ENCODE data around the gene MARF1.
A peak's percentile ranks its signal among the peaks of the same experiment; 100 is the strongest.
"Not testable (repeated sequence)": the region's sequence is repeated elsewhere in the genome, so short reads cannot be mapped to it uniquely, and the experiment has no call there.

MARF1 gene

DNA sequence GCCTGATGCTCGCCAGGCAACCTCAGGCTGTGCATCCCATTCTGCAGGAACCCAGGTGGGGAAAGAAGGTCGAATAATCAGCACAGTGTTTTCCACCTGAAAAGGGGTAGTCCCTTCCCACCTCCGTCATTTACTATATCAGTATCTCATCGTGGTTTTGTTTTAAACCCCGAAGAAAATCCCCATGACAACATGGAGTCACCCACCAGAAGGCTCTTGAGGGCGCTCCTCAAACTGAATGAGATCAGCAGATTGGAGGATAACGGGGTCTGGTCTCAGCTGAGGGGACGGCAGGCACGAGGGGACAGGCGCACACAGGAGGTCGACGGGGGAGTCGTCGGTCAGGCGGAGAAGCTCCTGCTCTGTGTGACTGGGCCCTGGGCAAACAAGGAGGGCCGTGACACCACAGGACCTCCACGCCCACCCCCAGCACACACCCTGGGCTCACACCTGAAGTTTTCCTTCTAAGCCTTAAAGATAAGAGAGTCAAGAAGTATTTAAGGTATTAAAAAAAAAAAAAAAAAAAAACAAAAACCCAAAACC lies 44.2 kb downstream of the MARF1 start:
- DNase-seq = no peak

DNA sequence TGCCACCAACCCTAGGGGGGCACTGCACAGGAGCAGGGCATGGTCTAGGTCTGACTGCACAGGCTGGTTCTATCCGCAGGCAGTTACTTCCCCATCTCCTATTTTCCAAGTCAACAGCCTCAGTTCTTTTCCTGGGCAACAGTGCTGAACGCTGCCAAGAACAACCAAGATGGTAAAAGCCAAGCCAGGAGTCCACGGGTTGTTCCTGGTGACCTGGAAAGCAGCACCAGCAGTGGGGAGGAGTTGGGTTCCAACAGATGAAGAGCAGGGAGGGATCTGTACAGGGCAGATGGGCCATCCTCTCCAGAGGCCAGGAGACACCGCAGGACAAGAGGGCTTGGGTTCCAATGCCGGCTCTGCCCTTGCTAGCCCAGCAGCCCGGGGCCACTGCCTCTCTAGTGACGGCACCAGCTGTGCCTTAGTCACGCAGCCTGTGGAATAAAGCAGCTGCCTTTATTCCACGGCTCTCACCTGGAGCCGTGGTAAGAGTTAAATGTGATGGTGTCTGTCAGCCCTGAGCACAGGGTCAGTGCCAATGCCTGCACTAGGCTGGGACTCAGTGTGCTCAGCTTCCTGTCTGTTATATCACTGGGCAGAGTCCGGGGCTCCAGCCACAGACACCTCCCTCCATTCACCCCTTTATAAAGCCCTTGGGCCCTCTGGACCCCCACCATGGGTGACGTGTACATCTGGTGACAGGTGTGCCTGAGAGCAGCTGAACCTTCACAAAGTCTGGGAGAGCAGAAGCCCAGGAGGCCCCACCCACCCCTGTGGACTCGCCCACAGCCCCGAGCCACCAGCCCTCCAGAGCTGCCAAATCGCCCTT lies 44.9 kb downstream of the MARF1 start:
- DNase-seq = no peak

DNA sequence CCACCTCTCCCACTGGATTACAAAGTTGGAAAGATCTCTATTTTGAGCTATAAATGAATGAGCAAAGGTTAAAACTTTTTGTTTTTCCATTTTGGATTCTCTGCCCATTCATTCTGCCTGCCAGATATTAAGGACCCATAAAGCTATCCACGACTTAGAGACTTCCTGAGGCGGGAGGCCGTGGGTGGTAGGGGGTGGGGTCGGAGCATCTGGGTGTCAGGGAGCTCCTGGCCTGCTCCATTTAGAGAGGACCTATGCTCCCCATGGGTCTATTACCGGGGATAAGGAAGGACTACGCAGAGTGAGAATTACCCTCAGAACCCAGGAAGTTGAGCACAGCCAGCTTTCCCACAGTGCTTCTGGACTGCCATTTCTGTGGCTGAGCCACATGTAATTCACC lies 45.8 kb downstream of the MARF1 start:
- DNase-seq = no peak

DNA sequence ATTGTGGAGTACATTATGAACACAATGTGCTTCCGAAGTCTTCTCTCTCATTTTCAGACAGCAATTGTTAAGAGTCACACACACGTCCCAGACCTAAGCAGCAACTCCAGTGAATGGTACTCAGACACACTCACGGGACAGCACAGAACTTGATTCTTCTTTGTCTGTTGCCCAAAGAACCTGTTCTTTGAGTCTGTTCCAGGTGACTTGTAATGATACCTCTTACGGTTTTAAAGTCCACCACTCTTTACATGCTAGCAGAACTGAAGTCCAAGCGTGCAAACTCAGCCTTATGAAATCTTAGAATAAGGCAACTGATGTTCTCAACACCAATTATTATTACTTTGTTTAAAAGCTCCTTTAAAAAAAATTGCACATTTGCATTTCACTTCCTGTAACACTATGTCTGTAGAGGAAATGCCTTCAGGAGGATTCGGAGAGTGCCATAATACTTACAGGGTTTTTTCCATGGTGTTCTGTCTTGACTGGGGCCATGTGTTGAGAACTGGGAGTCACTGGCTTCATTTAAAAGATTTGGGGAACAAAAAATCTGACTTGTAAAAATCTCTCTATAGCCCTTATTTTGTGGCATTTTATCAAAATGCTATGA lies 48.1 kb downstream of the MARF1 start:
- no peak for DNase-seq

DNA sequence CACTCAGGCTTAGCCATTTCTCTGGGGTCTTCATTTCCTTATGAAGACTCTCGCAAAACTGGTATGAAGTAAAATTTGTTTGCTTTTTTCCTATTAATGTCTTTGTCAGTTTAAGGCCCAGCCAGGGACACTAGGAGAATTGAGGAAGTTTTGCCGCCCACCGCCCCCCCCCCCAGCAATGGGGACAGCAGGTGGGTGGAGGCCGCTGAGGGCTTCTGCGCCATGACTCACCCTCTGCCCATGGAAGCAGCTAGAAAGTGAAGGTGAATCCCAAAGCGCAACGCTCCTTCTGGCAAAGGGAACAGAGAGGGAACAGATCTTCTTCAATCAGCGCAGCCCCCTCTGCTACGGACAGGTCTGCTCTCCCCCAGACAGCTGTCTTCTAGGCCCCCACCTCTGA lies 49.7 kb downstream of the MARF1 start:
- DNase-seq = no peak

DNA sequence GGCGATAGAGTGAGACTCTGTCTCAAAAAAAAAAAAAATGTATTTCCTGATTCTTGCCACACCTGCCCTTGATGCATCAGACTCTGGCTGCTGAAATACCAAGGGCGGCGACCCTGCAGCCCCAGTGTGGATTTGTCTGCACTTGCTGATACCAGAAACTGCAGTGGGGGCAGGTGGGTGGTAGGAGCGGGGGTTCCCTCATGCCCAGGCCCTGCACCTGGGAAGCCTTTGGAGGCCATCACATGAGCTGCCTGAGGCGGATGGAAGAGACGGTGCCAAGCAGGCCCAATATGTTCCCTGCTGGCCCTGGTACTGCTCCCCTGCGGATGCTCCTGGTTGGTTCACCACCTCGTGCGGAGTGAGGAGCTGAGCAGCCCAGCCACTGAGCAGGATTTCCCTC lies 50.6 kb downstream of the MARF1 start:
- no peak for DNase-seq

DNA sequence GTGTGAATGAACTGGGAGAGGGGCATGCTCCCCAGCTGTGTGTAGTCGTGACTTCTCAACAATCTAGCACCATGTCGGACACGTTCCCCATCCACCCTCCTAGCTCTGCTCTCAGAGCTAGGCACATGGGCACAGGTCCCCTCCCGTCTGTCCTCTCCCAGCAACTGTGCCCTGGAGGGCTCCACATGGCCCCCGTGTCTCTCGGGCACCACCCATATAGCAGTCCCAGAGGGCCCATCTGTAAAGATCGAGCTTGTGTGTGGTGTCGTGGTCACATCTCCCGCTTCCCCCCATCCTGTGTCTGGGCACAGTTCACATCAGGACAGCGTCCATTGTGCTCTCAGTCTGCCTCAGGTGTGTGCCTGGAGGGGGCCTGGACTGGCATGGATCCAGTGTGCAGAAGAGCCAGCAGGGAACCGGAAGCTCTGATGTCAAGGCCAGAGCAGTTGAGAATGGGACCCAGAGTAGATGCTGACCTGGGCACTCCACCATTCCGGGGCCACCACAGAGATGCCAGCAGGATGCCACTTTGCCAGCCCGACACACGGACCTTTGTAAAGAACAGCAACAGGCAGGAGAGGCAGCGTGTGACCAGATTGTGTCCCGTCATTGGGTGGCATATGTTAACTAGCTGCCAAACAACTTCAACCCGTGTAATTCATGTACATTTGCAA lies 55.7 kb downstream of the MARF1 start:
- DNase-seq = no peak

DNA sequence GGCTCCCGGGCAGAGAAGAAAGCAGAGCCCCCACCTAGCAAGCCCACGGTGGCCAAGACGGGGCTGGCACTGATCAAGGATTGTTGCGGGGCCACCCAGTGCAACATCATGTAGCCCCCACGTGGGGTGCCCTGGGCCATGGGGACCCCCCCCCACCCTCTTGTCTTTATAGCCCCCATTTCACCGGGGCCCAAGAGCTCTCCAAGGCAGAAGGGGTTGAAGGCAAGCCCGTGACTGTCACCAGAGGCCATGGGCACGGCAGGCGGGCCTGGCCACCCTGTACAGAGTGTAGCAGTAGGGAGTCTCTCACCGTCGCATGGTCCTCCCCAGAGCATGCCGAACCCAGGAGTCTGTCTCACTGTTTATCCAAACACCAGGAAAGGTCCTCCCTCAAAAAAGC lies 56.2 kb downstream of the MARF1 start:
- DNase-seq = no peak

DNA sequence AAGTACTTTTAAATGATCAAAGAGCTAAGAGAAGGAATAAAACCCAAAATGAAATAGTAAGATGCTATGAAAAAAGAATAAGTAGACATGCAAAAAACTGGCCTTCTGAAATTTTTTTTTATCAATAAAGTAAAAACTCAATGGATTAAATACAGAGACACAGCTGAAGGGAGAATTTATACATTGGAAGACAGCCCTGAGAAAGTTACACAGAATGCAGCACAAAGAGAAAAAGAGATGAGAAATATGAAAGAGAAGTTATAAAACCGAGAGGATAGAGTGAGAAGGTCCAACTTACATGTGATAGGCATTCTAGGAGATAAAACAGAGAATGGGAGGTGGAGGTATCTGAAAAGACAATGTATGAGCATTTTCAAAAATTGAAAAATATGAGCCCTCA lies 57.0 kb downstream of the MARF1 start:
- DNase-seq = no peak

DNA sequence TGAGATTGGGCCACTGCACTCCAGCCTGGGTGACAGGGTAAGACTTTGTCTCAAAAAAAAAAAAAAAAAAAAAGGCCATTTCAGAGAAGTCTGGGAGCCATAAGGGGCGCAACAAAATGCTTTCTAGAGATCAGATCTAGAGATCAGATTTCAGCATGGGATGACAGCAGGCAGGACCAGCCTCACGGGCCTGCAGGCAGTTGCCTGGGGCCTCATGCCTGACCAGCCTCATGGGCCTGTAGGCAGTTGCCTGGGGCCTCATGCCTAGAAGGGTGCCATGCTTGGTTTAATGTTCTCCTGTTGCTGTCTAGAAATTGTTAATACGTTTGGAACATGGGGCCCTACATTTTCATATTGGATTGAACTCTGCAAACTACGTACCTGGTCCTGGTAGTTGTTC lies 59.4 kb downstream of the MARF1 start:
- no peak for DNase-seq

DNA sequence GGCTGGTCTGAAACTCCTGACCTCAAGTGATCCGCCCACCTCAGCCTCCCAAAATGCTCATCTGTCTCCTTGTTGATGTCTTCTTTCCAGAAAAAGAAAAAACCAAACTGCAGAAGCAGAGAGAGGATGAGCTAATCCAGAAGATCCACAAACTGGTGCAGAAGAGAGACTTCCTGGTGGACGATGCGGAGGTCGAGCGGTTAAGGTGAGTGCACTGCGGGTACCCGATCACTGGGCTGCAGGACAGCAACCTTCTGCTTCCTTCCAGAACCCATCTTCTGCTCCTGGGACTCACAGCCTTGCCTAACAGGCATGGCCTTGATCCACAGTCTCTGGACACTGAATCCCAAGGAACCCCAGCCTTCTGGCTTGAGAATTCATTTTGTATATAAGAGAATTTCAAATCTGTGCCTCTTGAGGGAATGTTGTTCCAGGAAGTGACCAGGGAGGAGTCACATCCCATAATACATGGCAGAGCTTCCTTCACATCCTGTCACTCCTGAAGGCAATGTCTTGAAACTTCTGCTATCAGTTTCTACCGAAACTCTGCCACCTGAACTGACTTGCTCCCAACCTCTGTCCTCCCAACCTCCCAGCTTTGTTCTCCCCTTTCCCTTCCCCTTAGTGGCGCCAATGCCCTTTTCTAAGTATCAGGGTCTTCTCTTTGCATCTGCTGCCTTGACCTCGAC lies 61.7 kb downstream of the MARF1 start:
- DNase-seq = no peak

DNA sequence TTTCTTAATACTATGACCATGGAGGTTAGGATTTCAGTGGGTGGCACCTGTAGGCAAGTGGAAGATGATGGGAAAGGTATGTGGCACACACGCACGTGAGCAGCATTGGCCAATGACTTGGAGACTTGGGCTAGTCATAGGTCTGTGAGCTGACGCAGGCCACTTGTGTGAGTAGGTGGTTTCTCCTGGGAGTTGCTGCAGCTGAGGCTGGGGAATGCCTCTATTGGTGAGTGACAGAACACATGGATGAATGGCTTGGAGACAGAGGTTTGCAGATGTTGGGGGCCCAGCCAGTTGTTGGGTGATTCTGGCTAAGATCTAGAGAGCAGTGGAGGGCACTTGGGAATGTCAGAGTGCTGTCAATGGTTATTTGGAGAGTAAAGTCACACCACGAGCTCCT lies 64.1 kb downstream of the MARF1 start:
- no peak for DNase-seq

DNA sequence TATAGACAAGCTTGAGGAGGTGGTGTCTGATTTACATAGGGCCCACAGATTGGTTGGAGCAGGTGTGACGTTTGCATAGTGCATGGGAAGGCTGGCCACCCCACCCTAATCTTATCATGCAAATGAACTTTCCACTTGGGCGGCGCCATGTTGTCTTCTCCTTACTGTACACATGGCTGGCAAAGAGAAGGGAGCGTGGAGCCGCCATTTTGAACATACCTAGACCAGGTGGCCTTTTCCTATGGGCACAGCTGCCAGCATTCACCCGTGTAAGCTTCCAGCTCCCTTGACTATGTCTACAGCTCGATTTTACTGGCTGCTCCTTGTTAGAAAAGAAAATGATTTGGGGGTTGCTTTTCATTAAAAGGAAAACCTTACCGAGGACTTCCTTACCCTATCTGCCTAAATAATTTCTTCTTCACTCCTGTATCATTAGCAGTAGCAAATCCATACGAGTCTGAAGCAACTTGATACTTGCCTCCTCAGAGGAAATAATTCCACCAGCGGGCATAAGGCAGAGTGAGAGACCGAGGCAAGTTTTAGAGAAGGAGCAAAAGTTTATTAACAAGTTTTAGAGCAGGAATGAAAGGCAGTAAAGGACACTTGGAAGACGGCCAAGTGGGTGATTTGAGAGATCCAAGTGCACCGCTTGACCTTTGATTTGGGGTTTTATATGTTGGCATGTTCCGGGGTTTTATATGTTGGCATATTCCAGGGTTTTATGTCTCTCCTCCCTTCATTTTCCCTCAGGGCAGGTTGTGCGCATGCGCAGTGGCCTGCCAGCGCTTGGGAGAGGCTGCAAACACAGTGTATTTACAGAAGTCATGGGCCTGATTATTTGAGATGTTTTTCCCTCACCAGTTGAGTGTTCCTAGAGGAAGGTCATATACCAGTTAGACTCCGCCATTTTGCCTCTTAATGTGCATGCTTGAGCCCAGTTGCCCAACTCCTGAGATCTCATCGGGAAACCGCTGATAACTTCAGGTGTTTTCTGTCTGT lies 65.7 kb downstream of the MARF1 start:
- no peak for DNase-seq

DNA sequence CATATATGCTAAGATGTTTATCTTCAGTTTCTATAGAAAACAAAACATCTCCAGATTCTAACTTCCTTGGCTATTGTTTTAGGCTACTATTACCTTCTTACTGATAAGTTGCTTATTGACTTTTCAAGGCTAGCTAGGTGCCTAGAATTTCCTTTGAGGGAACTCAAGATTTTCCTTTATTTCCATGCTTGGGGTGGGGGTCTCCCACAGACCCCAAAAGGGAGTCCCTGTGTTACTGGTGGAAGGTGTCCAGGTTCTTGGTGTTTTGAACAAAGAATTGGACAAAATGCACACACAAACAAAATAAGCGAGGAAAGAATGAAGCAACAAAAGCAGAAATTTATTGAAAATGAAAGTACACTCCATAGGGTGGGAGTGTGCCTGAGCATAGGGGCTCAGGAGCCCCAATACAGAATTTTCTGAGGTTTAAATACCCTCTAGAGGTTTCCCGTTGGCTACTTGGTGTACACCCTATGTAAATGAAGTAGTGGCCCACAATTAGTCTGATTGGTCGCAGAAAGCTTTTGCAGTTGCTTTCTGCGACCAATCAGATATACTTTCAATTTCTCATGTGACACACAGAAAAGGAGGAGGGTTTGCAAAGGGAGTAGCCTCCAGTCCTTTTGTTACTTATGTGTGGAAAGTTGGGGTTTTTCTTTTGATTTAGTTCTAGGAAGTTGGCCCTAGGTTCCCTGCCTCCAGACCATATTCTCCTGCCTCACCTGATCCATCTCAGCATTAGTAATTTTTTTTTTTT lies 67.5 kb downstream of the MARF1 start:
- DNase-seq = no peak

DNA sequence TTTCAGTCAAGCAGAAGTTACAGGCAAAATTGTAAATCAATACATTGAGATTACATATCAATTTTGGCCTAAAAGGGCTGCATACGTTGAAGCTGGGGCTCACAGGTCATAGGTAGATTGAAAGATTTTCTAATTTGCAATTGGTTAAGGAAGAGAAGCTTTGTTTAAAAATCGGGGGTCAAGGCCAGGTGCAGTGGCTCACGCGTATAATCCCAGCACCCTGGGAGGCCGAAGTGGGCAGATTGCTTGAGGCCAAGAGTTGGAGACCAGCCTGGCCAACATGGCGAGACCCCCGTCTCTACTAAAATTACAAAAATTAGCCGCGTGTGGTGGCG lies 68.4 kb downstream of the MARF1 start:
- DNase-seq = no peak

DNA sequence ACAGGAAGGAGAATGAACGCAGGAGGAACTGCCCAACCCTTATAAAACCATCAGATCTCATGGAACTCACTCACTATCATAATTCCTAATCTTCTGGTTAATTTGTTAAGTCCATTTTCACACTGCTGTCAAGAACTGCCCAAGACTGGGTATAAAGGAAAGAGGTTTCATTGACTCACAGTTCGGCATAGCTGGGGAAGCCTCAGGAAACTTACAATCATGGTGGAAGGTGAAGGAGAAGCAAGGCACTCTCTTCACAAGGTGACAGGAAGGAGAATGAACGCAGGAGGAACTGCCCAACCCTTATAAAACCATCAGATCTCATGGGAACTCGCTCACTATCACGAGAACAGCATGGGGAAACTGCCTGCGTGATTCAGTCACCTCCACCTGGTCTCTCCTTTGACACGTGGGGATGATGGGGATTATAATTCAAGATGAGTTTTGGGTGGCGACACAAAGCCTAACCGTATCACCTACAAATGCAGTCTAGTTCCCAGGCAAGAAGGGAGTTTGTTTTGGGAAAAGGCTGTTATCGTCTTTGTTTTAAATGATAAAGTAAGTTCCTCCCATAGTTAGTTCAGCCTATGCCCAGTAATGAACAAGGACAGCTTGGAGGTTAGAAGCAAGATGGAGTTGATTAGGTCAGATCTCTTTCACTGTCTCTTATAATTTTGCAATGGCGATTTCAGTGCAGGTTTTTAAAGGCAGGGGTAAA lies 68.9 kb downstream of the MARF1 start:
- DNase-seq = not testable (repeated sequence)

DNA sequence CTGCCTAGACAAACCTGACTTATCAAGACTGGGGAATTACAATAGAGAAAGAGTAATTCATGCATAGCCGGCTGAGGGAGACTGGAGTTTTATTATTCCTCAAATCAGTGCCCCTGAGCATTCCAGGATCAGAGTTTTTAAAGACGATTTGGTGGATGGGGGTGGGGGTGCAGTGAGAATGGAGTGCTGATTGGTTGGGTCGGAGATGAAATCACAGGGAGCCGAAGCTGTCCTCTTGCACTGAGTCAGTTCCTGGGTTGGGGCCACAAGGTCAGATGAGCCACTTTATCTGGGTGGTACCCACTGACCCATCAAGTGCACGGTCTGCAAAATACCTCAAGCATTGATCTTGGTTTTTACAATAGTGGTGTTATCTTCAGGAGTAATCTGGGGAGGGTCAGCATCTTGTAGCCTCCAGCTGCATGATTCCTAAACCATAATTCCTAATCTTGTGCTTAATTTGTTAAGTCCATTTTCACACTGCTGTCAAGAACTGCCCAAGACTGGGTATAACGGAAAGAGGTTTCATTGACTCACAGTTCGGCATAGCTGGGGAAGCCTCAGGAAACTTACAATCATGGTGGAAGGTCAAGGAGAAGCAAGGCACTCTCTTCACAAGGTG lies 69.6 kb downstream of the MARF1 start:
- DNase-seq = no peak

DNA sequence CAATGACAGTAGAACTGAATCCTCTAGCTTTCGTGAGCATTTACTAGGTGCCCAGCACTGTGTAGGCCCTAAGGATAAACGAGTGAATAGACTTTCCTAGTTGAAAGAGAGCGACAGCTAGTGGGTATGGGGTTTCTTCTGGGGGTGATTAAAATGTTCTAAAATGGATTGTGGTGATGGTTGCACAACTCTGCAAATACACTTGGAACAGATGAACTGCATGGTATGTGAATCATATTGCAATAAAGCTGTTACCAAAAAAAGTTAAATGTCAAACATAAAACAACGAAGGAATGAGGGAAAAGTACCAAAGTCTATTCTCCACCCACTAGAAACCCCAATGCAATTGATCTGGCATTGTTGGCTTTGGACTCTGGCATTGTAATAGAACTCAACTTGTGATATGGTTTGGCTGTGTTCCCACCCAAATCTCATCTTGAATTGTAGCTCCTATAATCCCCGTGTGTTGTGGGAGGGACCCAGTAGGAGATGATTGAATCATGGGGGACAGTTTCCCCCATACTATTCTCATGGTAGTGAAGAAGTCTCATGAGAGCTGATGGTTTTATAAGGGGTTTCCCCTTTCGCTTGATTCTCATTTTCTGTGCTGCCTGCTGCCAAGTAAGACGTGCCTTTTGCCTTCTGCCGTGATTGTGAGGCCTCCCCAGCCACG lies 70.5 kb downstream of the MARF1 start:
- peak; percentile 12 for DNase-seq

DNA sequence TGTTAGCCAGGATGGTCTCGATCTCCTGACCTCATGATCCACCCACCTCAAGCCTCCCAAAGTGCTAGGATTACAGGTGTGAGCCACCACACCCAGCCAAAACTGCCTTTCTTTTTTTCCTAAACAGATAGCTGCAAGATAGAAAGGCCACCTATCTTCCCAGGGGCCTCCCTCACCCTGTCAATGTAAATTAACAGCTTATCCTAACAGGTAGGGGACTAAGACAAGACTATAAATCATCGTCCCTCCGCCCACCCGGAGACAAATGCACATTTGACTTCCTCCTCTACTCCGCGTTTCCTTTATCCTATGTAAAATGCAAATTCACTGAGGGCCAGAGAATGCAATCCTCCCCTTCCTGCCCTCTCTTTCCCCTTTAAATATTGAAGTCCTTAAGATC lies 71.4 kb downstream of the MARF1 start:
- no peak for DNase-seq

DNA sequence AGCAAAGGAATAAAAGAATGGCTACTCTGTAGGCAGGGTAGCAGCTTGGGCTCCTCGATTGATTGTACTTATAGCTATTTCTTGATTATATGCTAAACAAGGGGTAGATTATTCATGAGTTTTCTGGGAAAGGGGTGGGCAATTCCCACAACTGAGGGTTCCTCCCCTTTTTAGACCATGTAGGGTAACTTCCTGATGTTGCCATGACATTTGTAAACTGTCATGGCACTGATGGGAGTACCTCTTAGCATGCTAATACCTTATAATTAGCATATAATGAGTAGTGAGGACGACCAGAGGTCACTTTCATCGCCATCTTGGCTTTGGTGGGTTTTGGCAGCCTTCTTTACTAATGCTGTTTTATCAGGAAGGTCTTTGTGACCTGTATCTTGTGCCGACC lies 72.3 kb downstream of the MARF1 start:
- not testable (repeated sequence) for DNase-seq

All from stimulated activated naive CD4-positive, alpha-beta T cell treated with Interleukin-2 at 50 U/mL for 16 hours (primary cell).